Neuronal stem cell (in vitro differentiated cells): Measurements from ENCODE around the gene NAV2.

Experiments
- DNase-seq: peaks from one replicate; pipeline ENCODE4 v3.0.0-alpha.2; 2013; ENCODE audit warnings: low spot score
- H2AFZ ChIP-seq: one replicate; pipeline ENCODE4 v1.6.1; 2013; ENCODE audit warnings: mild to moderate bottlenecking, low read length, inconsistent platforms
- H2AK5ac ChIP-seq: 2 replicates; pipeline ENCODE4 v1.6.1; 2013; ENCODE audit warnings: low read depth, mild to moderate bottlenecking, inconsistent platforms, low read length, moderate library complexity, mixed read lengths
- H2BK120ac ChIP-seq: 2 replicates; pipeline ENCODE4 v1.6.1; 2013; ENCODE audit warnings: low read depth, mild to moderate bottlenecking, inconsistent platforms, low read length, moderate library complexity, mixed read lengths
- H2BK12ac ChIP-seq: one replicate; pipeline ENCODE4 v1.6.1; 2013; ENCODE audit warnings: low read length, inconsistent platforms
- H2BK15ac ChIP-seq: 2 replicates; pipeline ENCODE4 v1.6.1; 2013; ENCODE audit warnings: mild to moderate bottlenecking, low read length, inconsistent platforms, mixed read lengths
- H2BK5ac ChIP-seq: one replicate; pipeline ENCODE4 v1.6.1; 2013; ENCODE audit warnings: inconsistent platforms, mild to moderate bottlenecking, low read length, moderate library complexity
- H3K14ac ChIP-seq: one replicate; pipeline ENCODE4 v1.6.1; 2013; ENCODE audit warnings: low read length, inconsistent platforms
- H3K18ac ChIP-seq: 2 replicates; pipeline ENCODE4 v1.6.1; 2013; ENCODE audit warnings: low read length, inconsistent platforms
- H3K23ac ChIP-seq: 2 replicates; pipeline ENCODE4 v1.6.1; 2013; ENCODE audit warnings: low read depth, mild to moderate bottlenecking, mixed read lengths, low read length, inconsistent platforms; ENCODE audit not compliant: poor library complexity
- H3K27ac ChIP-seq: replicated peaks from 3 replicates; pipeline ENCODE4 v1.5.1; 2013; ENCODE audit warnings: low read length, inconsistent platforms
- H3K27me3 ChIP-seq, 3 experiments: 2 replicates each; pipeline ENCODE4 v1.6.1; 2013; ENCODE audit warnings: low read length in 3 of 3, mild to moderate bottlenecking in 2 of 3, inconsistent platforms in 1 of 3, low read depth in 1 of 3, mixed read lengths in 1 of 3, moderate library complexity in 1 of 3; ENCODE audit not compliant: control insufficient read depth in 3 of 3, insufficient read depth in 3 of 3
- H3K36me3 ChIP-seq, 2 donors: replicated peaks in 1 of 2; 2 replicates each; pipeline ENCODE4 v1.6.1; 2013; ENCODE audit warnings: low read length in 2 of 2; ENCODE audit not compliant: control insufficient read depth in 2 of 2, insufficient read depth in 2 of 2
- H3K4ac ChIP-seq: 2 replicates; pipeline ENCODE4 v1.6.1; 2013; ENCODE audit warnings: inconsistent platforms, mild to moderate bottlenecking, low read length, moderate library complexity
- H3K4me1 ChIP-seq, 2 donors: 1 replicate in 1 of 2; 2 replicates in 1 of 2; pipeline ENCODE4 v1.6.1; 2013; ENCODE audit warnings: low read length in 2 of 2, low read depth in 1 of 2; ENCODE audit not compliant: control insufficient read depth in 2 of 2, insufficient read depth in 1 of 2
- H3K4me2 ChIP-seq: one replicate; pipeline ENCODE4 v1.6.1; 2013; ENCODE audit warnings: mild to moderate bottlenecking, low read length, inconsistent platforms; ENCODE audit not compliant: insufficient read depth, poor library complexity, severe bottlenecking
- H3K4me3 ChIP-seq, 2 donors: 2 replicates each; pipeline ENCODE4 v1.5.1; 2013; ENCODE audit warnings: low read length in 2 of 2, mild to moderate bottlenecking in 2 of 2, inconsistent platforms in 1 of 2, moderate library complexity in 1 of 2
- H3K79me1 ChIP-seq: one replicate; pipeline ENCODE4 v1.6.1; 2013; ENCODE audit warnings: low read depth, mild to moderate bottlenecking, inconsistent platforms, low read length, moderate library complexity
- H3K9ac ChIP-seq: one replicate; pipeline ENCODE4 v1.6.1; 2013; ENCODE audit warnings: mild to moderate bottlenecking, low read depth, low read length, inconsistent platforms; ENCODE audit not compliant: poor library complexity
- H3K9me3 ChIP-seq, 2 donors: replicated peaks in 1 of 2; 2 replicates each; pipeline versions ENCODE3 to v1.6.1; 2013; ENCODE audit warnings: low read length in 2 of 2, mild to moderate bottlenecking in 2 of 2, inconsistent platforms in 1 of 2, low read depth in 1 of 2, mixed read lengths in 1 of 2, moderate library complexity in 1 of 2; ENCODE audit not compliant: control insufficient read depth in 2 of 2, insufficient read depth in 1 of 2
- H4K8ac ChIP-seq: one replicate; pipeline ENCODE4 v1.6.1; 2013; ENCODE audit warnings: low read depth, mild to moderate bottlenecking, inconsistent platforms, low read length, moderate library complexity
- H4K91ac ChIP-seq: one replicate; pipeline ENCODE4 v1.6.1; 2013; ENCODE audit warnings: low read length, low read depth, mild to moderate bottlenecking, inconsistent platforms; ENCODE audit not compliant: poor library complexity
- WGBS, 2 donors: extraction: QIAGEN DNeasy Blood & Tissue Kit; methylation state at CpG; one replicate each; pipeline ENCODE4 v1.1.7; 2013; ENCODE audit warnings: missing lambda C conversion rate in 2 of 2, mixed read lengths in 1 of 2; ENCODE audit not compliant: insufficient read length in 2 of 2, insufficient replicate concordance in 1 of 2; ENCODE audit errors: extremely low coverage in 2 of 2; 5-methylcytosine and 5-hydroxymethylcytosine counted together

Gene NAV2

DNA sequence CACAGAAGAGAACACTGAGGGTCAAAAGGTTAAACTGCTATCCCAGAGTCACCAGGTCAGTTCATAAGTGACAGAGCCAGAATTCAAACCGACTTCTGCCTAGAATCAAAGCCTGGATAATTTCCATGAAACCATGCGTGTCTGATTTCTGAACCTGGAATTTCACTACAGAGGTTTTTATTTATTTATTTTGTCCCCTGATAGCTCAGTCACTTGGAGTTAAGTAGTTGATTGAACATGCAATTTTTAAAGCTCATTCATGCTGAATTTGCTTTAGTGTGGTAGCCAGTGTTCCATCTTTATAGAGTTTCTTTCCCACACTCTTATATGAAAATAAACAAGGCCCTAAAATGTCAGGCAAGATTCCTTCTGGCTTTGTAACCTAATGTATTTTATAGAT, 93.2 kb downstream of the NAV2 start:
- H2BK15ac ChIP-seq, result no peak overlapping the region
- no peak overlapping the region for H2AFZ ChIP-seq
- no peak for DNase-seq
- no peak overlapping the region for H3K4me2 ChIP-seq
- no peak overlapping the region for H3K14ac ChIP-seq
- H3K9ac ChIP-seq, result no peak overlapping the region
- no peak overlapping the region for H3K23ac ChIP-seq
- no peak overlapping the region for H2AK5ac ChIP-seq
- no peak overlapping the region for H3K4me3 ChIP-seq
- H2BK120ac ChIP-seq, result no peak overlapping the region
- H4K91ac ChIP-seq, result no peak overlapping the region
- no CpG with 5 or more reads among the region's 2 CpGs for WGBS, 2 donors
- H2BK5ac ChIP-seq, result no peak overlapping the region
- no peak overlapping the region for H2BK12ac ChIP-seq
- no peak overlapping the region for H4K8ac ChIP-seq
- H3K4me1 ChIP-seq, result peaks cover 8 to 12% of the 10 kb centered on the region in 2 donors
- H3K4ac ChIP-seq, result no peak overlapping the region
- no peaks in the 10 kb centered on the region for H3K9me3 ChIP-seq
- H3K18ac ChIP-seq, result no peak overlapping the region
- H3K36me3 ChIP-seq, result no peaks in the 10 kb centered on the region
- H3K27me3 ChIP-seq, result no peaks in the 10 kb centered on the region
- H3K79me1 ChIP-seq, result no peaks in the 10 kb centered on the region
- no peak overlapping the region for H3K27ac ChIP-seq

DNA sequence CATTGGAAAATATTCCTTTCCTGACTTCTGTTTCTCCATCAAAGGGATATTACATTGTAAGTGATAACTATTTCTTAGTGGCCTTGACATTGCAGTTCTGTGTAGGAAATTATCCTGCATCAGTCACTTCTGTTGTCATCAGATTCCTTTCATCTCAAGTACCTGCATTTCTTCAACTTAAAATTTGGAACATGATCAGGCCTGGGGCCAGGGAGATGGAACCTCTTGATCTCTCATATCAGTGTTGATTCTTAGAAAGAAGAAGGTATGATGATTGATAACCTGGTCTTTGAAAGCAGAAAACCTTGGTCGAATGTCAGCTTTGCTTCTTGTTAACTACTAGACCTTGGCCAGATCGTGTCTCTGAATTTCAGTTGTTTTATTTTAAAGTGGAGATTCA, 93.6 kb downstream of the NAV2 start:
- Histone ChIP-seq H3K4me3 (no peak overlapping the region), H2BK5ac (no peak overlapping the region), H3K4me2 (no peak overlapping the region), H3K14ac (no peak overlapping the region), H3K27me3 (no peaks in the 10 kb centered on the region), H3K18ac (no peak overlapping the region), H3K79me1 (no peaks in the 10 kb centered on the region), H3K9me3 (no peaks in the 10 kb centered on the region), H2BK12ac (no peak overlapping the region), H3K4me1 (peaks cover 9 to 12% of the 10 kb centered on the region in 2 donors), H3K9ac (no peak overlapping the region), H3K23ac (no peak overlapping the region), H2AFZ (no peak overlapping the region), H3K4ac (no peak overlapping the region), H4K91ac (no peak overlapping the region), H2BK15ac (no peak overlapping the region), H3K36me3 (no peaks in the 10 kb centered on the region), H2AK5ac (no peak overlapping the region), H2BK120ac (no peak overlapping the region), H3K27ac (no peak overlapping the region), H4K8ac (no peak overlapping the region)
- WGBS, 2 donors, result no CpG with 5 or more reads among the region's 2 CpGs
- DNase-seq, result no peak

DNA sequence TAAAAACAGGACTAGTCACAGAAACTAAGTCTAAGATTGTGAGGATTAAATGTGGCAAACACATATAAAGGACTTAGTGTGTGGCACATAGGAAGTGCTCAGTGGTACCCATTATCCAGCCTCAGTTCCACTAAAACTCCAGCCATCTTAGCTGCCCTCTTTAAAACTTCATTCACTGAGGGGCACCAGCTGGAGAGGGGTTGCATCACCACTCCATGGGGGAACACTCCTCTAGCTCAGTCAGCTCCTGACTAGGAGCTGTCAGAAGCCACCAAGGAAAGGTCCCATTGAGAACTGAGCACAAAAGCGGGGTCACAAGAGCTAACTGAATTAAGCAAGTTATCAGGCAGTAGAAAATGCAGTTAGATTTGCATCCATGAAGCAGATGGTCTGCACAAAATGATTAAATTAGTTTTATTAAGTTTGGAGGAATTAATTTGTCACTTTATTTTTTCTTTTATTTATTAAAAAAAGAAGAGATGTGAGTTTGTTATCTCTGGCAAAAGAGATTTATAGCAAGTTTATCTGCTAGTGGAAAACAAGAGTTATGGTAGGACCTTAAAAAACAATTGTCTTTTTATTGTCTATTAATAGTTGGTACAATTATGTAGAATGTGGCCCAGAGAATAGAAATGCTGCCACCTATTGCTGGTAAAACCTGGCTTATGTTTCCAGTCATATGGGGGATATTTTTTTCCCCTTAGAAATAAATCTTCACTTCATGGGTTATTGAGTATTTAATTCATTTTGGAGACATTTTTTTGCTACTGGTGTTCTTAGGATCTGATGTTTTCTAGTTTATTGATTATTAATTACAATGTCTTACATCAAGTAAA, 95.7 kb downstream of the NAV2 start:
- Histone ChIP-seq H3K4me3 (no peak overlapping the region), H3K9ac (no peak overlapping the region), H2BK15ac (no peak overlapping the region), H2AFZ (no peak overlapping the region), H3K23ac (no peak overlapping the region), H3K4ac (no peak overlapping the region), H4K8ac (no peak overlapping the region), H3K18ac (no peak overlapping the region), H4K91ac (no peak overlapping the region), H3K36me3 (no peaks in the 10 kb centered on the region), H3K27me3 (no peaks in the 10 kb centered on the region), H2BK120ac (no peak overlapping the region), H3K79me1 (no peaks in the 10 kb centered on the region), H3K14ac (no peak overlapping the region), H3K4me2 (no peak overlapping the region), H3K27ac (no peak overlapping the region), H3K9me3 (no peaks in the 10 kb centered on the region), H2BK5ac (no peak overlapping the region), H3K4me1 (peaks cover 9 to 12% of the 10 kb centered on the region in 2 donors), H2AK5ac (no peak overlapping the region), H2BK12ac (no peak overlapping the region)
- no CpG with 5 or more reads among the region's 1 CpG for WGBS, 2 donors
- DNase-seq, result no peak

DNA sequence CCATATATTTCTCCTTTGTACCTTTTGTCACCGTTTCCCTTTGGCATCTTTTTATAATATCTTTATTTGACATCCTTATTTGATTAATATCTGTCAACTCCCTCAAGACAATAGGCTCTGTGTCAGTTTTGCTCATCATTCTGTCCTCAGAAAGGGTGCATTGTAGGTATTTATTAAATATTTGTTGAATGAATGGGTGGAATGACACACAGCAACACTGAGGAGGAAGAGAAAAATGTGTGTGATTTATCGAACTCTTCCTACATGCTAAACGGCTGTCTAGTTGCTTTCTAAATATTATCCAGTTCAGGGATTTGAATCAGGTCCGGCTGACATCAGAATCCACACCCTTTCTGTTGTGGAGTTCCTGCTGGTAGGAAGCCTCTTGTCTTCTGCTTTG, 98.2 kb downstream of the NAV2 start:
- H3K27ac ChIP-seq, result no peak overlapping the region
- H3K4me2 ChIP-seq, result no peak overlapping the region
- H3K79me1 ChIP-seq, result no peaks in the 10 kb centered on the region
- H2AK5ac ChIP-seq, result no peak overlapping the region
- H3K18ac ChIP-seq, result no peak overlapping the region
- H2BK12ac ChIP-seq, result no peak overlapping the region
- no peak overlapping the region for H2AFZ ChIP-seq
- H2BK120ac ChIP-seq, result no peak overlapping the region
- no peak overlapping the region for H2BK5ac ChIP-seq
- no peak overlapping the region for H3K4me3 ChIP-seq
- no peak overlapping the region for H3K14ac ChIP-seq
- no CpG with 5 or more reads among the region's 4 CpGs for WGBS, 2 donors
- H3K23ac ChIP-seq, result no peak overlapping the region
- no peak overlapping the region for H3K4ac ChIP-seq
- H3K9me3 ChIP-seq, result no peaks in the 10 kb centered on the region
- H4K91ac ChIP-seq, result no peak overlapping the region
- H3K9ac ChIP-seq, result no peak overlapping the region
- no peaks in the 10 kb centered on the region for H3K27me3 ChIP-seq
- no peak overlapping the region for H4K8ac ChIP-seq
- no peak for DNase-seq
- peaks cover 9% of the 10 kb centered on the region in 2 donors for H3K4me1 ChIP-seq
- H3K36me3 ChIP-seq, result no peaks in the 10 kb centered on the region
- no peak overlapping the region for H2BK15ac ChIP-seq
